HG02943 (cell line): Measurements from ENCODE around the gene IMPDH1.

Source experiments
- ATAC-seq: cut with Tn5 transposase; IDR thresholded peaks from one replicate; pipeline ENCODE4 v1.9.1; 2021; ENCODE audit warnings: mild to moderate bottlenecking, low read depth, moderate library complexity; ENCODE audit not compliant: unreplicated experiment

IMPDH1 gene

DNA sequence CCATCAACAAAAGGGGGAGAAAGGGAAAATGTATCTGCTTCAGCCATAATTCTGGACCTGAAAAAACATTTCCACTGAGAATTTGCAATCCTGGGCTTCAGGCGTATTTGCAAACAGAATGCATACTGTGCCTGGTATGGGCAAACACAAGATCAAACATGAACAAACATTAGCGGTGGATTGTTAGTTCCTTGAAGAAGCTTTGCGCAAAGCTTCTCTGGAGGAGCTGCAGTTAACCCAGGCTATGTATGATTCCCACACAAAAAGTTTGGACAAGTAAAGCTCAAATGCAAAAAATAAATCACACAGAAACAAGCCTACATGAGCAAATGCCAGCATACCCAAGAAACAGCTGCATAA is 25.5 kb upstream of the IMPDH1 start:
- ATAC-seq, result no peak

DNA sequence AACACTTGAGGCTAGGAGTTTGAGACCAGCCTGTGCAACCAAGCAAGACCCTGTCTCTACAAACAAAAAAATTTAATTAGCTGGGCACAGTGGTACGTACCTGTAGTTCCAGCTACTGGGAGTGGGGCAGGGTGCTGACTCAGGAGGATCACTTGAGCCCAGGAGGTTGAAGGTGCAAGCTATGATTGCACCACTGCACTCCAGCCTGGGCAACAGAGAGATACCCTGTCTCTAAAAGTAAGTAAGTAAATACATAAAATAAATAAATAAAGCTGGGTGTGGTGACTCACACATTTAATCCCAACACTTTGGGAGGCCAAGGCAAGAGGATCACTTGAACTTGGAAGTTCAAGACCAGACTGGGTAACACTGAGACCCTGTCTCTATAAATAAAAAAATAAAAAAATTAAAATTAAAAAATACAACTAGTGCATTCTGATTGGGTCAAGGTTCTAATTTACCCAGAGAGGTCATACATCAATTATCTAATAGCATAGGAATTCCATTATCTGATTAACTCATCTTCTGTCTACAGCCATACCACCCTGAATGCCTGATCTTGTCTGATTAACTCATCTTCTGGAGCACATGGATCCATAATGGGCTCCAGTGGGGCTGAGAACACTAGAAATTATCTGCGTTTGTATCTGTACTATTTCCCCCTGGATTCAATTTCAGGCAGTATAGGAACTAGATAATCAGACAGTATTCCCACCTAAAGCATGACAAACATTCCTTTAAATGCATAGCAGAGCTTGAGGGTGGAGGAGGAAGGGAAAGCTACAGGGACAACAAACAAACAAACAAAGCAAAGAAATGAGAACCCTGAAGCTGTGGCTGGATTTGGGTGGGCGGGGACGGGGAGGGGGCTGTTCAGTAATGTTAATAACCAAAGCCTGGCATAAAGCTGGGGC is 24.9 kb upstream of the IMPDH1 start:
- no peak for ATAC-seq

DNA sequence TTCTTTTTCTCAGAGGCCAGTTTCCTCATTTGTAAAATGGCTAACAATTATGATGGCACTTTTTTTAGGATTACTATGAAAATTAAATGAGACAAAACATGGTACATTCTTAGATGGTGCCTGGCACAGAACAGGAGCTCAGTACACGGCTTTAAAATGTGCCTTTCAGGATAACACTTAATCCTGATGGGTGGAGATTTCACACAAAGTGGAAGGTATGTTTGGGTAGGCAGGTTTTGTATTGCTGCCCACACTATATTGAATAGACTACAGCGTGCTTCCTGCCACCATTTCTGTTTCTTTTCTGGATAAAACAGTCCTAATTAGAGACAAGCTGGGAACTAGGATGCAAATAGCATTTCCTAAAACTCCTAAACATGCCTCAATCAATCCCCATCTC is 22.0 kb upstream of the IMPDH1 start:
- ATAC-seq, result no peak

GRCh38 chr7:128431221-128431620 is 21.4 kb upstream of the IMPDH1 start:
- no peak for ATAC-seq

- ATAC-seq, result no peak
These were observed 20.4 kb upstream of the IMPDH1 start for GRCh38 chr7:128430207-128430606.

DNA sequence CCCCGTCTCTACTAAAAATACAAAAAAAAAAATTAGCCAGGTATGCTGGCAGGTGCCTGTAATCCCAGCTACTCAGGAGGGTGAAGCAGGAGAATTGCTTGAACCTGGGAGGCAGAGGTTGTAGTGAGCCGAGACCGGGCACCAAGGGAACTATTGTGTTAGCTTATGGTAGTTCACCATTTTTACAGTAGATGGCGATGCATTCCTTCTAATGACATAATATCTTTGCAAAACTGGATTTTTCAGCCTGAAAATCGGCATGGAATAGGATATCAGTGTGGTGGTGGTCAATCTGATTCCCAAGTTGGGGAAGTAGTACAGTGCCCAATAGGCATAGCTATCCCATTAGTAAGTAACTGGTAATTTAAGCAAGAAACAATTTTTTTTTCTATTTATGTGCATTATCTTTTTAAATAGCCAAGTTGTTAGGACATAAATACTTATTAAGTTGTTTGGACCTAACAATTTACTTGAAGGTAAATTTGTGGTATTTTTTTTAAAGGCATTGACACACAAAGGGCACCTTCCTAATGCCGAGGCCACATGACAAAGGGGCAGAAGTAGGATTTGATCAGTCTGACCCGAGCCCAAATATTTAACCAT is 17.6 kb upstream of the IMPDH1 start:
- no peak for ATAC-seq

GRCh38 chr7:128425850-128426249 is 16.1 kb upstream of the IMPDH1 start:
- ATAC-seq, result no peak

DNA sequence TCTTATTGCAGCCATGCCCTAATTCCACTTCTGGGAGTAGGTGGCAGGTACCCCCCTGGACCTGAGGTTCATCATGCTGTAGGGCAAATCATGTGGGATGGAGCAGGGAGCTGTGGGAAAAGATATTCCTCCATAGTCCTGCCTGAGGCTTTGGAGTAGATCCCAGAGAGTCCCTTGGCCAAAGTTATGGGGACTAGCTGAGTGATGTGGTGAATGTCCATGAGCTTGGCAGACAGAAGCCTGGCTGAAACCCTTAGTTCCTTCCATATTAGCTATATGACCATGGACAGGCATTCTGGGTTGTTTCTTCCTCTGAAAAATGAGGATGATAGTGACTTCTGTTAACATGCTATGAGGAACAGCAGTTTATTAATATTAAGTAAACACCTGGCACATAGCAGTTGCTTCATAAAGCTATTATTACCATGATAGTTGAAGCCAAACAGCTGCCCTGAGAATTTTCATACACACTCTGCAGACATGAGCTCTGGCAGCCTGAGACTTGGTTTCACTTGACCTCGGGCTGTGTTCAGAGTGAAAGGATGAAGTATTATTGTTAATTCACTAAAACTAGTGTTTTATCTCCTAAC is 15.0 kb upstream of the IMPDH1 start:
- ATAC-seq, result no peak

DNA sequence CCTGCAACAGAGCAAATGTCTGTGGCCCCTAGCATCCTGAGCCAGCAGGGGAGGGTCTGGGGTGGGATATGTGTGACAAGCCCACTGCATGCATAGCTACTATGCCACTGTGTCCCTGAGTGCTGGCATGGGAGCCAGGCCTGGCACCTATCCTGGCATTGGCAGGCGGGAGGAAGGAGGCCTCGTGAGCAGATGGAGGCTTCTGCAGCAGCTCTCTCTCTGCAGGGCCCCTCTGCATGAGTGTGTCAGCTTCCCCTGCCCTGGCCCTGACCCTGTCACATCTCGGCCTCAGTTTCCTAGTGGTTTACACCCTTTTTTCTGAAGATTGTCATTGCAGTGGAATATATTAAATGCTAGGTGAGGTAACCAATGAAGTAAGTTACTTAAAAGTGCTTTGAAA is 13.1 kb upstream of the IMPDH1 start:
- no peak for ATAC-seq

DNA sequence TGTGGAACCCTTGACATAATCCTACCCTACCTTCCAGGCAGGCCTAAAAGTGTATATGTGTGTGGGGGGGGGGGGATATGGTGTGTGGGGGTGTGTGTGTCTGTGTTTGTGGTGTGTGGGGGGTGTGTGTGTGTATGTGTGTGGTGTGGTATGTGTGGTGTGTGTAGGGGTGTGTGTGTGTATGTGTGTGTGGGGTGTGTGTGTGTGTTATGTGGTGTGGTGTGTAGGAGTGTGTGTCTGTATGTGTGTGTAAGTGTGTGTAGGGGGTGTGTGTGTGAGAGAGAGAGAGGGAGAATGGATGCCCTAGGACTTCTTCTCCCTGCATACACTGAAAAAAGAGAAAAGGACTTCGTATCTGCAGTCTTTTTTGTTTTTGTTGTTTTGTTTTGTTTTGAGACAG is 12.3 kb upstream of the IMPDH1 start:
- ATAC-seq, result no peak

- no peak for ATAC-seq
These were observed 11.6 kb upstream of the IMPDH1 start for GRCh38 chr7:128421384-128421783.

- no peak for ATAC-seq
These were observed 11.0 kb upstream of the IMPDH1 start for GRCh38 chr7:128420773-128421172.

DNA sequence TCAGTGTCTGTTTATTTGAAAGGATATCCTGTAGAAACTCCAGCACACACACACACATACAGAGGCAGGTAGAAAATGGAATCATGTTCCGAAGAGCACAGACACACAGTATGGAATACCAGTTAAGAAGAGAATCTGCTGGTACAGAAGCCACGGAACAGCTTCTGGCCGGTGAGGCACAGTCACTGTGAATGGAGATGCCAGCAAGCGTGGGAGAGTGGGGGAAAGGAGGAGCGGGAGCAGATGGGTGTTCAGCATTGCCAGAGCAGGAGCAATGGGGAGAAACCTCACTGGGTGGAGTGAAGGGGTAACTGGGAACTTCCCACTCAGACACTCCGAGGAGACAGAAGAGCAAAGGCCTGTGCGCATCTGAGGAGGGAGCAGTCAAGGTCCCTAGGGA is 9.5 kb upstream of the IMPDH1 start:
- ATAC-seq, result no peak

DNA sequence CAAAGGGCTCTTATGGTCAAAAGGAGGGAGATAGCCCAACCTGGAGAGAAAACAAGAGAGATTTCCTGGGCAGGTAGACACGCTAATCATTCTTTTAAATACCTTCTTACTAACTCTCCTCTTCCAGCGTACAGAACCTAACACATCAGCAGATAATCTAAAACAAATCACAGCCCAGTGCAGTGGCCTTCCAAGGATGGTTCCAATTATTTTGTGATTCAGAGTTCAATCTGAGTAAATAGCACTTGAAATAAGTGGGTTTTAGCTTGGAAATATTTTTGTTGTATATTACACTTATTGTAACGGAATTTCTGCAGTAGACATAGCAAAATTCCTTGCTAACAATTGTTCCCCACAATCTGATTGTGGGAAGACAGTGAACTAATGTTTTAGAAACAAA is 7.3 kb upstream of the IMPDH1 start:
- ATAC-seq, result no peak

DNA sequence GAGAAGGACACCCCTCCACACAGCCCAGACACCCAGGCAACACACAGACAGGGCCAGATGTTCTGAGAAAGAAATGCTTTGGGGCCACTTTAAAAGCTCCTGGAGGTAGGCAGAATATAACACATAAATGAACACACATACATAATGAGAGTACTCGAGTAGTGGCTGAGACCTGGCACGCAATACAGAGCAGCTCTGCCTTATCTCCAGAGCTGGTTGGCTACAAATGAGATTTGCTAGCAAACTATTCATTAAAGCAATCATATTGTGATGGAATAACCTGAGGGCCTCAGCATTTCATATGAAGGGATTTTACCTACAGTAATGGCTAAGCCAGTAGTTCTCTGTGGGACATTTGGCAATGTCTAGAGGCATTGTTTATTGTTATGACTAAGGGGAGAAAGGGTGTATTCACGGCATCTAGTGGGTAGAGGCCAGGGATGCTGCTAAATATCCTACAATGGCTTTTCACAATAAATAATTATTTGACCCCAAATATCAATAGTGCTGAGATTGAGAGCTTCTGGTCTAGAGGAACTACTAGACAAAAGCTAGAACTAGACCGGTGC is 5.5 kb upstream of the IMPDH1 start:
- no peak for ATAC-seq

DNA sequence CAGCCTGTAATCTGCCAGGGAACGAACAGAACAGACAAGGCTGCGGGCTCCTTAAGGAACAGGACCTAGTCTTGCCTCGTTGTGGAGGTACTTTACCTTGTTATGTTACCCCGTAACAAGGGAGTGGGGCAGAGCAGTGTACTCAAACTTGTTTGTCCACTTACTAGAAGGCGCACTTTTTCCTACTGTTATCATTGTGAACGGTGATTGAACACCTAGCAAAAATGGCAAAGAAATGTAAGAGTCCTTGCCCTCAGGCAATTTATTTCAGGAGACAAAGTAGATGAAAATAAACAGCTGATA is 620 bp upstream of the IMPDH1 start:
- ATAC-seq, result no peak

- no peak for ATAC-seq
These were observed 830 bp downstream of the IMPDH1 start for GRCh38 chr7:128408709-128409595.

DNA sequence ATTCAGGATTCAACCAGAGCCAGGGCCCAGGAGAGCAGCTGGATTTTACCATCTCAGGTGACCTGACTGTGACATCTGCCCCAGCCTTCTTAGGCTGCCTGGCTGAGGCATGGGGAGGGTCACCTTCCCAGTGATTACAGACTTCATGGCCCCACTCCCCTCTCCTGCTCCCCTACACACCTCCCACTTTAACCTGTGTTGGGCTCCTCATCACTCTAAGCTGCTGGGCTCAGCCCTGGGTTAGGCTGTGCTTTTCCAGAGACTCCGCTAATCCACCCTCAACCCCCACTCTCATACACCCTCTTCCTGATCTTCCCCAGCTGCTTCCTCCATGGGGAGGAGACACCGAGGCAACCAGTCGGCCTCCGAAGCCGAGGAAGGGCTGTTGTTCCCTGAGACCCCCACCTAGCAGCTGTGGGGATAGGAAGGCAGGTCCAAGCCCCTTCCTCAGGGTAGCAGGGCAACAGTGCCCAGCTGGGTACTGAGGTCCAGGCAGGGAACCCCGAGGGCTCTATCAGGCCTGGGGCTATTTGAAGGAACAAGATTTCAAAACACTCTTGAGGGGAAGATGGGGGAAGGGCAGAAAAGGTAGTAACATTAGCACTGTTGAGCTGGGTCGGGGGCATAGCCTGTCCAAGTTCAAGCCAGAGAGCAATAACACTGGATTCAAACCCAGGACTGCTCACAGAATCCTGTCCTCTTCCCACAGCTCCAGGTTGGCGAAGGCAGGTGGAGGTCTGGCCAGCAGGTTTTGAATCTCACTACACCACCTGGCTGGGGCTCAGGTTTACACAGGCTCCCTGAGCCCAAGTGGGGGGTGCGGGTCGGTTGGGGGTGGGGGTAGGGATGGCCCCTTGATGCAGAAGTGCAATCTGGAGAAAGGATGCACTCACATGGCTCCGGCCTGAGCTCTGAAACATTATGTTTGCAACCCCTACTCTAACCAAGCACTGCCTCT is 1.8 kb downstream of the IMPDH1 start:
- no peak for ATAC-seq

- ATAC-seq, result no peak
These were observed 2.6 kb downstream of the IMPDH1 start for GRCh38 chr7:128407233-128407589.
